ENCODE measurements around the gene RAB6A. TPM values are rescaled to one million over a fixed set of nuclear protein-coding genes. Genes with fewer than 3 reads are reported as not detected.
"Not testable (repeated sequence)": the region's sequence is repeated elsewhere in the genome, so short reads cannot be mapped to it uniquely, and the experiment has no call there.

RAB6A gene
- total RNA-seq, 1 experiment from 2014 or later, result 121 TPM

DNA sequence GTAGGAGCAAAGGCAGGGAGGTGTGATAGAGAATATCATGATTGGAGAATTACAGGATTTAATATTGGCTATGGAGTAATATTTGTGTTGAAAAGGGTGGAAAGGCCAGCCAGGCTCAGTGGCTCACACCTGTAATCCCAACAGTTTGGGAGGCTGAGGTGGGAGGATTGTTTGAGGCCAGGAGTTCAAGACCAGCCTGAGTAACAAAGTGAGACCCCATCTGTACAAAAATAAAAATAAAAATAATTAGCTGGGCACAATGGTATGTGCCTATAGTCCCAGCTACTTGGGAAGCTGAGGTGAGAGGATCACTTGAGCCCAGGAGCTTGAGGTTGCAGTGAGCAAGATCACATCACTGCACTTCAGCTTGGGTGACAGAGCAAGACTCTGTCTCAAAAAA is 24.6 kb upstream of the RAB6A start:
- not testable (repeated sequence) for BruUV-seq (replicated peaks); H3K9ac ChIP-seq (ENCODE audit: low read length); ATAC-seq; DNase-seq (ENCODE audit: low read depth, low spot score); H3K9me3 ChIP-seq (ENCODE audit: control insufficient read depth in 1 of 2, insufficient read depth in 1 of 2, low read depth in 1 of 2, low read length in 2 of 2); H3K27ac ChIP-seq (ENCODE audit: low read depth, low read length); H4K20me1 ChIP-seq (ENCODE audit: insufficient read depth); H3K4me2 ChIP-seq (ENCODE audit: low read length); H3K36me3 ChIP-seq (ENCODE audit: control insufficient read depth in 1 of 2, insufficient read depth in 2 of 2, low read length in 2 of 2); H3K27me3 ChIP-seq (ENCODE audit: insufficient read depth, low read length); H3K9me2 ChIP-seq (ENCODE audit: insufficient read depth); H2AFZ ChIP-seq (ENCODE audit: low read depth, low read length, poor library complexity, severe bottlenecking); H3K4me3 ChIP-seq (replicated peaks in 1 of 2; ENCODE audit: low read depth in 1 of 2, low read length in 2 of 2)
- peaks cover 14% of the 10 kb centered on the region for H3K79me2 ChIP-seq (ENCODE audit: insufficient read depth, low read length)
- peaks cover 23 to 25% of the 10 kb centered on the region in 2 experiments for H3K4me1 ChIP-seq (ENCODE audit: control insufficient read depth in 1 of 2, insufficient read depth in 2 of 2, low read length in 2 of 2)
- CTCF ChIA-PET, result interaction anchor here (1.2 kb wide), 1 partner anchor 146 kb away, joined by 5 read pairs; no protein-coding TSS in a partner anchor
- POLR2A ChIA-PET, result interaction anchor here (0.6 to 2.8 kb wide), 7 partner anchors 9 to 120 kb away, joined by 3 to 14 read pairs (median 3); partner anchors contain the start of gene RAB6A
- RAD21 ChIA-PET (ENCODE audit: low non-redundant PET in 1 of 2, low total read pairs in 2 of 2, uncharacterized antibody in 2 of 2, unreplicated experiment in 2 of 2), result interaction anchor here in 1 of 2 experiments (0.6 kb wide), 1 partner anchor 11 kb away, joined by 4 read pairs; no protein-coding TSS in a partner anchor
- intact Hi-C loops (cut with micrococcal nuclease), result loop anchor here (5.0 kb wide), 1 partner anchor 147 kb away; no protein-coding TSS in a partner anchor

DNA sequence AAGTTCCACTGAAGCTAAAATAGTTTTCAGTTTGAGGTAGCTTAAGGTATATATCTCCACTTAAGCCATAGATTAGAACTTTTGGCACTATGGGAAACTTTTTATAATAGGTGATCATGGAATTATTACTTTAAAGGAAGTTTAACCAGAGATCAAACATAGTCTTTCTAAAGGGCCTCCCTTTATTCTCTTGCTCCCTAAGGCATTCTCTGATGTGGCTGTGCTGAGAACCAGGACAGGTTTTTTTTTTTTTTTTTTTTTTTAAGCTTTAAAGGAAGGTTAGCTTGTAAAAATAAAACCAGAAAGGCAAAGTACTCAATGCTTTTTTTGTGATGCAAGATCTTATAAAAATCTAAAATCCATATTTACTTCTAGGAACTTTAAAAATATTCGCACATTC is 23.9 kb upstream of the RAB6A start:
- BruUV-seq (replicated peaks), result TSS peak; percentile 45
- ChIA-PET RAD21 (ENCODE audit: low non-redundant PET in 1 of 2, low total read pairs in 2 of 2, uncharacterized antibody in 2 of 2, unreplicated experiment in 2 of 2) (no interaction called here), POLR2A (interaction anchor here (0.6 to 2.8 kb wide), 4 partner anchors 13 to 29 kb away, joined by 3 to 14 read pairs (median 3); partner anchors contain the start of gene RAB6A), CTCF (interaction anchor here (0.6 to 1.2 kb wide), 2 partner anchors 71 to 147 kb away, joined by 4 to 5 read pairs; no protein-coding TSS in a partner anchor)
- no peak overlapping the region for H3K4me2 ChIP-seq (ENCODE audit: low read length)
- no peaks in the 10 kb centered on the region for H4K20me1 ChIP-seq (ENCODE audit: insufficient read depth)
- no peaks in the 10 kb centered on the region for H3K9me2 ChIP-seq (ENCODE audit: insufficient read depth)
- intact Hi-C loops (cut with micrococcal nuclease), result loop anchor here (5.0 kb wide), 1 partner anchor 148 kb away; no protein-coding TSS in a partner anchor
- H3K4me3 ChIP-seq (replicated peaks in 1 of 2; ENCODE audit: low read depth in 1 of 2, low read length in 2 of 2), result no peak overlapping the region
- H3K9me3 ChIP-seq (ENCODE audit: control insufficient read depth in 1 of 2, insufficient read depth in 1 of 2, low read depth in 1 of 2, low read length in 2 of 2), result no peaks in the 10 kb centered on the region
- H3K27me3 ChIP-seq (ENCODE audit: insufficient read depth, low read length), result no peaks in the 10 kb centered on the region
- no peak overlapping the region for H2AFZ ChIP-seq (ENCODE audit: low read depth, low read length, poor library complexity, severe bottlenecking)
- TF ChIP-seq RAD21 (IDR thresholded peaks at IDR 0.05; ENCODE audit: low read depth), result no peak
- TF ChIP-seq, protein P1, sequence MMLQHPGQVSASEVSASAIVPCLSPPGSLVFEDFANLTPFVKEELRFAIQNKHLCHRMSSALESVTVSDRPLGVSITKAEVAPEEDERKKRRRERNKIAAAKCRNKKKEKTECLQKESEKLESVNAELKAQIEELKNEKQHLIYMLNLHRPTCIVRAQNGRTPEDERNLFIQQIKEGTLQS (IDR thresholded peaks at IDR 0.05), result no peak
- no peak for TF ChIP-seq ZNF274 (IDR thresholded peaks at IDR 0.05; ENCODE audit: low read depth, low read length)
- TF ChIP-seq ELF1 (IDR thresholded peaks at IDR 0.05; ENCODE audit: borderline replicate concordance, low read depth), result no peak
- no peak for TF ChIP-seq FOSL1 (IDR thresholded peaks at IDR 0.05; ENCODE audit: low read depth)
- no peak for TF ChIP-seq YY1 (IDR thresholded peaks at IDR 0.05; ENCODE audit: extremely low read depth, insufficient replicate concordance, low read depth, low read length)
- no peak for TF ChIP-seq EGR1 (IDR thresholded peaks at IDR 0.05; ENCODE audit: low read depth)
- TF ChIP-seq, protein P2, sequence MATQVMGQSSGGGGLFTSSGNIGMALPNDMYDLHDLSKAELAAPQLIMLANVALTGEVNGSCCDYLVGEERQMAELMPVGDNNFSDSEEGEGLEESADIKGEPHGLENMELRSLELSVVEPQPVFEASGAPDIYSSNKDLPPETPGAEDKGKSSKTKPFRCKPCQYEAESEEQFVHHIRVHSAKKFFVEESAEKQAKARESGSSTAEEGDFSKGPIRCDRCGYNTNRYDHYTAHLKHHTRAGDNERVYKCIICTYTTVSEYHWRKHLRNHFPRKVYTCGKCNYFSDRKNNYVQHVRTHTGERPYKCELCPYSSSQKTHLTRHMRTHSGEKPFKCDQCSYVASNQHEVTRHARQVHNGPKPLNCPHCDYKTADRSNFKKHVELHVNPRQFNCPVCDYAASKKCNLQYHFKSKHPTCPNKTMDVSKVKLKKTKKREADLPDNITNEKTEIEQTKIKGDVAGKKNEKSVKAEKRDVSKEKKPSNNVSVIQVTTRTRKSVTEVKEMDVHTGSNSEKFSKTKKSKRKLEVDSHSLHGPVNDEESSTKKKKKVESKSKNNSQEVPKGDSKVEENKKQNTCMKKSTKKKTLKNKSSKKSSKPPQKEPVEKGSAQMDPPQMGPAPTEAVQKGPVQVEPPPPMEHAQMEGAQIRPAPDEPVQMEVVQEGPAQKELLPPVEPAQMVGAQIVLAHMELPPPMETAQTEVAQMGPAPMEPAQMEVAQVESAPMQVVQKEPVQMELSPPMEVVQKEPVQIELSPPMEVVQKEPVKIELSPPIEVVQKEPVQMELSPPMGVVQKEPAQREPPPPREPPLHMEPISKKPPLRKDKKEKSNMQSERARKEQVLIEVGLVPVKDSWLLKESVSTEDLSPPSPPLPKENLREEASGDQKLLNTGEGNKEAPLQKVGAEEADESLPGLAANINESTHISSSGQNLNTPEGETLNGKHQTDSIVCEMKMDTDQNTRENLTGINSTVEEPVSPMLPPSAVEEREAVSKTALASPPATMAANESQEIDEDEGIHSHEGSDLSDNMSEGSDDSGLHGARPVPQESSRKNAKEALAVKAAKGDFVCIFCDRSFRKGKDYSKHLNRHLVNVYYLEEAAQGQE (IDR thresholded peaks at IDR 0.05; ENCODE audit: low read depth), result no peak
- no peak for TF ChIP-seq JUND (IDR thresholded peaks at IDR 0.05)
- no peak for TF ChIP-seq SIN3A (IDR thresholded peaks at IDR 0.05; ENCODE audit: low read depth)
- TF ChIP-seq SP1 (IDR thresholded peaks at IDR 0.05; ENCODE audit: low read depth), result no peak
- no peak for TF ChIP-seq ZFX (IDR thresholded peaks at IDR 0.05)
- TF ChIP-seq EZH2phosphoT487 (IDR thresholded peaks at IDR 0.05; ENCODE audit: borderline replicate concordance), result no peak
- TF ChIP-seq, protein P3, sequence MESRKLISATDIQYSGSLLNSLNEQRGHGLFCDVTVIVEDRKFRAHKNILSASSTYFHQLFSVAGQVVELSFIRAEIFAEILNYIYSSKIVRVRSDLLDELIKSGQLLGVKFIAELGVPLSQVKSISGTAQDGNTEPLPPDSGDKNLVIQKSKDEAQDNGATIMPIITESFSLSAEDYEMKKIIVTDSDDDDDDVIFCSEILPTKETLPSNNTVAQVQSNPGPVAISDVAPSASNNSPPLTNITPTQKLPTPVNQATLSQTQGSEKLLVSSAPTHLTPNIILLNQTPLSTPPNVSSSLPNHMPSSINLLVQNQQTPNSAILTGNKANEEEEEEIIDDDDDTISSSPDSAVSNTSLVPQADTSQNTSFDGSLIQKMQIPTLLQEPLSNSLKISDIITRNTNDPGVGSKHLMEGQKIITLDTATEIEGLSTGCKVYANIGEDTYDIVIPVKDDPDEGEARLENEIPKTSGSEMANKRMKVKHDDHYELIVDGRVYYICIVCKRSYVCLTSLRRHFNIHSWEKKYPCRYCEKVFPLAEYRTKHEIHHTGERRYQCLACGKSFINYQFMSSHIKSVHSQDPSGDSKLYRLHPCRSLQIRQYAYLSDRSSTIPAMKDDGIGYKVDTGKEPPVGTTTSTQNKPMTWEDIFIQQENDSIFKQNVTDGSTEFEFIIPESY (IDR thresholded peaks at IDR 0.05; ENCODE audit: extremely low read depth, insufficient replicate concordance, low read length), result no peak
- no peak for DNase-seq (ENCODE audit: low read depth, low spot score)
- no peak overlapping the region for H3K9ac ChIP-seq (ENCODE audit: low read length)
- H3K27ac ChIP-seq (ENCODE audit: low read depth, low read length), result no peak overlapping the region
- ATAC-seq, result no peak
- no peaks in the 10 kb centered on the region for H3K36me3 ChIP-seq (ENCODE audit: control insufficient read depth in 1 of 2, insufficient read depth in 2 of 2, low read length in 2 of 2)
- peaks cover 12% of the 10 kb centered on the region for H3K79me2 ChIP-seq (ENCODE audit: insufficient read depth, low read length)
- H3K4me1 ChIP-seq (ENCODE audit: control insufficient read depth in 1 of 2, insufficient read depth in 2 of 2, low read length in 2 of 2), result peaks cover 30 to 32% of the 10 kb centered on the region in 2 experiments
